Stimulated activated CD8-positive, alpha-beta memory T cell treated with anti-CD3 and anti-CD28 coated beads, Interleukin-15, amount 100 ng/mL, for 4 hours (primary cell): ENCODE measurements around the gene PRKCH.

Source experiments
- DNase-seq, 2 donors: peaks; one replicate each; pipeline ENCODE4 v3.0.0-alpha.2; 2020; ENCODE audit warnings: low read depth in 2 of 2

PRKCH gene

DNA sequence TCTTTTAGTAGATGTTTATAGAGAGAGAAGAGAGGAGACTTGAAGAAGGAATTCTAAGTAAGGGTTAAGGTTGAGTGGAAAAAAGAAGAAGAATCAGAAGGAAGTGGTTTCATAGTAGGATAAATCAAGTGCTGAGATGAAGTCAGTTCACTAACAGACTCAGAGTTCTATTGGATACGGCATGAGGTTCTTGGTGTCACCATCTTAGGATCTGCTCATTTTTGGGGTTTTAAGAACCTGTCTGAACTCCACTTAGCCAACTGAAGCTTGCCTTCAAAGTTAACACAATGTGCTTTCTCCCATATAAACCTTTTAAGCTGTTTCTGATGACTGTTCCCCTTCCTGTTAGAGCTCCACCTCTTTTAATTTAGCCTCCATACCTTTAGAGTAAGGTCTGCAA lies 152.6 kb downstream of the PRKCH start:
- DNase-seq: no peak

DNA sequence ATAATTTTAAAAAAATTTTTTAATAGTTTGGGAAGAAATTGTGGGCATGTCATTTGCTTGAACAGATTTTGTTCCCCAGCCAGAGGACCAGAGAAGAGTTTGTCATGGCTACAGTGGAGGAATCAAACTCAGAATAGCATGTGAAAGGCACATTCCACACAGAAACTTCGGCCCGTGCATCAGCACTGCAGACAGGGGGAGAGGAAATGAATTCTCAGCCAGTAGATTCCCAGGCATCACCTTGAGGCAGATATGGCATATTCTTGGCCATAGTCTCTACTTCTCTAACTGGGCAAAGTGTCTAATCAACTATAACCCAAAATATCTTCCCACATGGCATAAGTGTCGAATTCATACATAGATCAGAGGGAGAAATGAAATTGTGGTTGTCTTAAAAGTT lies 153.3 kb downstream of the PRKCH start:
- DNase-seq: no peak

GRCh38 chr14:61475316-61475715 lies 153.9 kb downstream of the PRKCH start:
- DNase-seq: no peak

DNA sequence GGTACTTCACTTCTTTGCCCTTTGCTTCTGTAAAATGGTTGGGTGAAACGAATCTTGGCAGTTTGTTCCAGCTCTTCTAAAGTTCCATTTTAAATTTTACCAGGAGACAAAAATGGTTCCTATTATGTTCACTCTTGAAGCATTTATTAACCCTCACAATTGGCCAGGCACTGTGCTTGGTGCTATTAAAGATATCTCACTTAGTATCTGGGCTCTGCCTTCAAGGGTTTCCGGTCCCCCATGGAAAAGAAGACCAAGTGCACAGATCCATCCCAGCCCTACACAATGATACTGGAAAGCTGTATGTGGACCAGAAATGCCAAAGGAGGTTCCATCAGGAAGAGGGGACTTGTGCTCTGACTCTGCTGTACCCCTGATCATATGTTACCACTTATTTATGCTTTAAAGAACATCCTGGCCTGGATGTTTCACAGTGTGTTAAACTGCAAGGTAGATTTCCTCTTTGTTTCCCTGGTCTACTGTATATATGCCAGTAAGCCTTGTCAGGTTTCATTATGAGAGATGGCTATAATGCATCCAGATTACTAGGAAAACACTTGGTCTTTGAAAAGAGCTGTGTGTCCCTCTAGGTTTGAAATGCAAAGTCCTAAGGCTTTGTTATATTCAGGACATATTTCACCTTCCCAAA lies 154.8 kb downstream of the PRKCH start:
- no peak for DNase-seq

GRCh38 chr14:61476754-61477410 lies 155.5 kb downstream of the PRKCH start:
- peak in 1 of 2 donors; percentile 43 for DNase-seq

DNA sequence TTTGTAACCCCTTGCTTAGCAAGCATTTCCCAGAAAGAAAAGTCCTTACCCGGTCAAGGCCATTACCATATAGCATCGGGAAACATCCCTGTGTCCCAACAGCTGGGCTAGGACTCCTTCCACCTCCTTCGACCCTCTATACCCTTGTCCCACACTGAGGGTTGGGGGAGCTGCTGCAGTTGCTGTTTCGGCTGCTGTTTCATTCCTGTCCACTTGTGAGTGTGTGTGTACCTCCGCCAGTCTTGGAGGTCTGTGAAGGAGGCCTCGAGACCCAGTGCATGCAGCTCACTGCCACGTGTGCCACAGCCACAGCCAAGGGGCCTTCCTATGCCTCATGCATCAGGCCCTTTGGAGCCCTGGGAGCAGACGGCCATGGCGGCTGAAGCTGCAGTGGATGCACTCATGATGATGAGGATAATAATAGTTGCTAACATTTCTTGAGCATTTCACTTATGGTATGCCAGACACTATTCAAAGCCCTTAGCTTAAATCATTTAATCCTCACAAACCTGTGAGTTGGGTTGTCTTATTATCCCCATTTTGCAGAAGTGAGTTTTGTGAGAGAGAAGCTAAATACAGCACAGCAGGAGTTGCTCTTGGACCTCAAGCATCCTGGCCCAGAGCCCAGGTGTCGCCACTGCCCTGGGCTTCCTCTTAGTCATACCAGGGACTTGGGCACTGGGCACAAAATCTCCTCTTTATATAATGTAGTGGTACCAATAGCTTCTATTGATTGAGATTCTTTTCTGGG lies 156.5 kb downstream of the PRKCH start:
- DNase-seq: no peak

GRCh38 chr14:61478971-61479473 lies 157.6 kb downstream of the PRKCH start:
- peak in 1 of 2 donors; percentile 21 for DNase-seq

GRCh38 chr14:61479746-61480502 lies 158.5 kb downstream of the PRKCH start:
- DNase-seq: no peak

DNA sequence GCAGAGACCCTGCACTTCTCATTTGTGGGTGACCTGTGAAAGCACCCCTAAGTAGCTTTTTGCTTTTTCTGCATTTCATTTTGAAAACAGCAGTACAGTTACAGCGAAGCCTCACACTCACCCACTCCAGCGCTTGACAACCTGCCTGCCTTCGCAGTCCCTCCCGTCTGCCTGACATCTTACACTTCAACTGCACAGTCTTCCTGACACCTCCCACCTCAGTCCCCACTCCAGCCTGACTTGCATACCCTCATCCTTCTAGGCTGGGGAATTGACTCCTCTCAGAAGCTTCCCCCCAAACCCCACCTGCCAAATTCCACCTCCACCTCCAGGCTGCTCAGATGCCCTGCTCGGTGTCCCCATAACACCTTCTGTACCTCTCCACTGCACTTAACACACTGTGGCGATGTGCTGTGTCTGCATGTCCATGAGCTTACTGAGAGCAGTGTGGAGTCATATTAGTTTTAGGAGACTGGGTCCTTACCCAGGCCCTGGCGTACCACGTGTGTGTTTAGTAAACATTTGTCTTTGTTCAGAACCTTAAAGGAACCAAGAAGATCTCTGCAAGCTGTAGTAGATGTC lies 159.4 kb downstream of the PRKCH start:
- no peak for DNase-seq

DNA sequence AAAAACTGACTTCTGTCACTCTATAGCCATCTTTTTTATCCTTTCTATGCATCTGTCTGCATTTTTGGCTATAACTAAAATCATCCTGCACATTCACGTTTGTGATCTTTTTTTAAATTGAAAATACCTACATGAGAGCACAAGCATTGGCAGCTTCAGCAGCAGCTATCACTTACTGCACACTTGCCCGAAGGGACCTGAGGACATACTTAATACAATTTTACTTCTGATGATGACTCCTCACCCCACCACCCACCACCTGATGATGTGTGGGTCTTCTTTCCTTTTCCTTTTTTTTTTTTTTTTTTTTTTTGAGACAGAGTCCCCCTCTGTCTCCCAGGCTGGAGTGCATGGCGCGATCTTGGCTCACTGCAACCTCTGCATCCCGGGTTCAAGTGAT lies 160.3 kb downstream of the PRKCH start:
- DNase-seq: no peak

- DNase-seq: no peak
Measured at GRCh38 chr14:61482348-61483206, 161.2 kb downstream of the PRKCH start.

GRCh38 chr14:61483476-61483875 lies 162.1 kb downstream of the PRKCH start:
- DNase-seq: no peak

DNA sequence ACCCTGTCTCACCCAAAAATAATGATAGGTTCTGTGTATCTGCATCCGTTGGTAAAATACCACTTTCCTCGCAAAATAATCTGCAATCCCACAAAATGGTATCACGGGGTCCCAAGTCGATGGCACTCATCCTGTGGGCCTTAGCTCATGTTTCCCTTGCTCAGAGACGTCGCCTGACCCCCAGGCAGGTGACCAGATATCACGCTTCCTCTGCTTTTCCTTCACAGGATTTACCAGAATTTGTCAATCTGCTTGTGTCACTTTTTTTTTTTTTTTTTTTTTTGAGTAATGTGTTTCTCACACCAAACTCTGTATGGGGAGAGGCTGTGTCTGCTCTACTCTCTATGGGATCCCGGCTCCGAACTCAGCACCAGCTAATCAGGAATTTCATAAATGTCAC lies 162.7 kb downstream of the PRKCH start:
- no peak for DNase-seq

DNA sequence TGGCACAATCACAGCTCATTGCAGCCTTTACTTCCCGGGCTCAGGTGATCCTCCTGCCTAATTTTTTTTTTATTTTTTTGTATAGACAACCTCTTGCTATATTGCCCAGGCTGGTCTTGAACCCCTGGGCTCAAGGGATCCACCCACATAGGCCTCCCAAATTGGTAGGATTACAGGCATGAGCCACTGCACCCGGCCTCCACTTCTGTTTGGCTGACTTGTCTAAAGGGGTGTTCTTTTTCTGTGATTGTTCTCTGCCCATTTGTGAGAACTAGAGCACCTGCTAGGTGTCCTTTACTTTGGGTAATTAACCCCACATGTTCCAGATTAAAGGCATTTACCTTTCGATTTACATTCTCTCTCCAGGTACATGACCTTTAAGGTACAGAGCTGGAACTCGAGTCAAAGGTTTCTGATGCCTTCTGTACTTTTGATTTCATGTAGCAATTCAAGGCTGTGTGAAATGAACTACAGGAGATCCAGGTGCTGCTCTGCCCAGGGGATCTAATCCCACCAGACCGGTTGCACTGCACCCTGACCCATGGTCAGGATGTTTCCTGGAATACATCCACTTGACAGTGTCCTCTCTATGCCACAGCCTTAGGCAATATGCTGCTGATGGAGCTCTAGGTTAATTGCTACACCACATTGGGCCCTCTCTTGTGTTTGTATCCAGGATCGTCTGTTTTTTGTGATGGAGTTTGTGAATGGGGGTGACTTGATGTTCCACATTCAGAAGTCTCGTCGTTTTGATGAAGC lies 163.6 kb downstream of the PRKCH start:
- DNase-seq: no peak

GRCh38 chr14:61485661-61486060 lies 164.3 kb downstream of the PRKCH start:
- DNase-seq: no peak

DNA sequence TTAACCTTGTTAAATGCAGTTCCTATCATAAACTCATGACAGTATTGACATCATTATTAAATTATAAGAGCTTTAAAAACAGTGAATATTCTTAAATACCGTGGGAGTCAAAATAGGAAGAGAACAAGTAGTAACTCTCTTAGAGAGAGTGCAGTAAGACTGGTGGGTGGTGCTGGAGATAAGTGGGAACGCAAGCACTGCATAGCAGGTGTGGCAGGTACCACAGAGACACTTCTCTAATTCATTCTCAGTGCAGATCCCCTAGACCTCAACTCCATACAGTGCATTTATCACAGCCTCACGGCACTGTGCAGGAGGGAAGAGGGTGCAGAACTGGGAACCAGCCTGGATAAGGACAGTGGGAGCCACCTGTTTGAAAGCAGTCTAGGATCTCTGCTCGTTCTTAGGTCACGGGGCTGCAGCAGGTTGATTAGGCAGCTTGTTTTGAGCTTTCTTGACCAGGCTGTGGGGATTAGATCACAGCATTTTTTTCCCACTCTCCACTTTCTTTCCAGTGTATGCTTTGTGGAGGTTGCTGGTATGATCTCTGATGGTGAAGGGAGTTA lies 165.6 kb downstream of the PRKCH start:
- no peak for DNase-seq

DNA sequence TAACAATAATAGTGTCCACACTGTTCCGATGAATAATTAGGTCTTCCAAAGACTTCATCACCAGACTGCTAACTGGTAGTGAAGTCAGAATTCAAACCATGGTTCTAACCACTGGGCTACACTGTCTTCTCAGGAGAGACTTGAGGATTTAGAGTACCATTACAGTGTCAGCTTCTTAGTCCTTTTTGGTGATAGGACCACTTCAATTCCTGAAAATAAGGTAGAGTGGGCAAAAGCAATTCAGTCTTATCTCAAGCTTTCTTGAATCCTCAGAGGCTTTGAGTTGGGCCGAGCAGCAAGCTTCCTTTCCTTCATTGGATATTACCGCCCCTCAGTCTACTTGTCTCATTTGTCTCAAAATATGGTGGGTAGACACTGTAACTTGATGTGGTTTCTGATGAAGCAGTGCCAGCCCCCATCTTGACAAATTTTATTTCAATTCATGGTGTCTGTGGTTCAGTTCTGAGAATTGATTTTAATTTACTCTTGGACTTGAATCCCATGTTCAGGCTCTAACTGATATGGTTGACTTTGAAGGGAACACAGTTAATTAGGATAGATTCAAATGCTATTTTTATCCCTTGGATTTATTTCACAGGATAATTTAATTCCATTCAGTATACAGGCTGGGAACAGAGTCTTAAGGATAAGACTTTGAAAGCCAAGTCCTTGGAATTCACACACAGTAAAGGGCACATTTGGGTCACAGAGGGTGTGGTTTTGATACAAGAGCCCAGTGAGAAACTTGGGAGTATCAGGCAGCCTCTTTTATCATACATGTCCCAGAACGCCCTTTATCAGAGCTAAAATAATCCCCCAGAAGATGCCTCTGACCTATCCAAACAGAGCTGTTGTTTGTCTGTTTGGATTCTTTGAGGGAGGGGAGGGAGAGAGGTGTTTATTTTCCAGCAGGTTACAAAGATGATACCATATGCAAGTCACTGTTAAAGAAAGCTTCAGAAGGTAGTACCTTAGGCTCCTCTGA lies 167.3 kb downstream of the PRKCH start:
- no peak for DNase-seq

DNA sequence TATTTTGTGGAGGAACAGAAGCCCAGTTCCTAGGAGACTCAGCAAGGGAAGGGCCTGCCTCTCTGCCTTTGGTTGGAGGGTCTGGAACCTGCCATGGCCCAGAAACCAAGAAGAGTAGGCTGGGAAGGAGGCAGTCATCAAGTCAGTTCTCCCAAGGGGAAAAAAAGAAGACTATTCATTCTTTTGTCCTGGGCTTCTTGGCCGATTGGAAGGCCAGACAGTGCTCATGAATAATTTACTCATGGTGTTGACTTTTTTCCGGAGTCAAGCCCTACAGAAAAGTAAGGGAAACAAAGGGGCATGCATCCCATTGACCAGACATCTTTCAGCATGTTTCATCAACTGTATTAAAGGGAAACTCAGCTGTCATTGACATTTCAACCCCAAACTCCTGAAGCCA lies 168.1 kb downstream of the PRKCH start:
- no peak for DNase-seq
